Measurements from ENCODE around the gene RTF2. TPM values are rescaled to one million over a fixed set of nuclear protein-coding genes. Genes with fewer than 3 reads are reported as not detected.

Gene RTF2, protein sequence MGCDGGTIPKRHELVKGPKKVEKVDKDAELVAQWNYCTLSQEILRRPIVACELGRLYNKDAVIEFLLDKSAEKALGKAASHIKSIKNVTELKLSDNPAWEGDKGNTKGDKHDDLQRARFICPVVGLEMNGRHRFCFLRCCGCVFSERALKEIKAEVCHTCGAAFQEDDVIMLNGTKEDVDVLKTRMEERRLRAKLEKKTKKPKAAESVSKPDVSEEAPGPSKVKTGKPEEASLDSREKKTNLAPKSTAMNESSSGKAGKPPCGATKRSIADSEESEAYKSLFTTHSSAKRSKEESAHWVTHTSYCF
- 10 to 100 TPM; 89.0 to 93.0 (median 90.5) TPM for total RNA-seq
- 100 to 1,000 TPM in 1 of 3 donors, 10 to 100 TPM in 2; 95.6 to 128 (median 99.9) TPM for polyA plus RNA-seq
- long read RNA-seq, donor 1, transcript RTF2-202 (9 exons, 2,212 nt), result major isoform, 89 of 99 reads
- long read RNA-seq, donor 1, partial matches to known transcripts, result 4 of 99 reads
- long read RNA-seq, donor 1, other reads (novel, unspliced or antisense), result 3 of 99 reads
- long read RNA-seq, donor 2, transcript RTF2-202 (9 exons, 2,212 nt), result major isoform, 210 of 221 reads
- long read RNA-seq, donor 2, partial matches to known transcripts, result 2 of 221 reads
- long read RNA-seq, donor 2, other reads (novel, unspliced or antisense), result 7 of 221 reads

DNA sequence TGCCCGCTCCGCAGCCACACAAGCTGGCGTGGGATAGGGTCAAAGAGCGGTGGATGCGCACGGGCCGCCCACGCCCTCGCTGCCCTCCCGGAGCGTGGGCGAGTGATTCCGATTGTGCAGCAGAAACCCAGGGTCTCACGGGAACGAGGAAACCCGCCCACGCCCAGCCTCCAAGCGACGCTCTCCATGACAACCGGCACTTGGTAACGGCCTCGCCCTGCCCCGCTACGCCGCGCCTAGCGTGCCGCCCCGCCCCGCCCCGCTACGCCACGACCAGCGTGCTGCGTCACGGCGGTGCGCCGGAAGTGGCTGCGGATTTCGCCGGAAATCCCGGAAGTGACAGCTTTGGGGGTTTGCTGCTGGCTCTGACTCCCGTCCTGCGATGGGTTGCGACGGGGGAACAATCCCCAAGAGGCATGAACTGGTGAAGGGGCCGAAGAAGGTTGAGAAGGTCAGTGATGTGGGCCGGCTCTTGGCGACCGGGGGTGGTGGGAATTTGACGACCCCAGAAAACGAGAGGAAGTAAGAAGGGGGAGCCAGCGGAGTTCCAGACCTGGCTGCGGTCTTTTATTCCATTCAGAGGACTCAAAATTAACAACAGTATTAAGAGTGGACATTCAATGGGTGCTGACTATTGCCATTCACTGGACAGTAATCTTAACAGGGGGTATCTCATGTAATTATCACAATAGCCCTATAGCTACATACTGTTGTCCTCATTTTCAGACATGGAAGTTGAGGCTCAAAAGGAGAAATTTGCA is at the start of gene RTF2:
Gene RTF2 (plus strand): TSS at position 312 of the 761 bp plus-strand sequence. CDS start 71 bp downstream, at position 383.
- peaks cover 14% of the 10 kb centered on the region for H3K4me1 ChIP-seq
- DNase-seq (peak; percentile 95 to 97), ATAC-seq (peak; percentile 100)
- H3K4me3 ChIP-seq, result peak within 1 kb of the TSS; percentile 71
- intact Hi-C loops (cut with DNase I), result loop anchor here (2.0 to 5.0 kb wide), 3 partner anchors 61 to 78 kb away; partner anchors contain the start of genes AURKA (in 1 of the 2) and CSTF1 (in 1 of the 2)
- TF ChIP-seq, protein P1, sequence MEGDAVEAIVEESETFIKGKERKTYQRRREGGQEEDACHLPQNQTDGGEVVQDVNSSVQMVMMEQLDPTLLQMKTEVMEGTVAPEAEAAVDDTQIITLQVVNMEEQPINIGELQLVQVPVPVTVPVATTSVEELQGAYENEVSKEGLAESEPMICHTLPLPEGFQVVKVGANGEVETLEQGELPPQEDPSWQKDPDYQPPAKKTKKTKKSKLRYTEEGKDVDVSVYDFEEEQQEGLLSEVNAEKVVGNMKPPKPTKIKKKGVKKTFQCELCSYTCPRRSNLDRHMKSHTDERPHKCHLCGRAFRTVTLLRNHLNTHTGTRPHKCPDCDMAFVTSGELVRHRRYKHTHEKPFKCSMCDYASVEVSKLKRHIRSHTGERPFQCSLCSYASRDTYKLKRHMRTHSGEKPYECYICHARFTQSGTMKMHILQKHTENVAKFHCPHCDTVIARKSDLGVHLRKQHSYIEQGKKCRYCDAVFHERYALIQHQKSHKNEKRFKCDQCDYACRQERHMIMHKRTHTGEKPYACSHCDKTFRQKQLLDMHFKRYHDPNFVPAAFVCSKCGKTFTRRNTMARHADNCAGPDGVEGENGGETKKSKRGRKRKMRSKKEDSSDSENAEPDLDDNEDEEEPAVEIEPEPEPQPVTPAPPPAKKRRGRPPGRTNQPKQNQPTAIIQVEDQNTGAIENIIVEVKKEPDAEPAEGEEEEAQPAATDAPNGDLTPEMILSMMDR (IDR thresholded peaks at IDR 0.05), result no peak
- H3K27ac ChIP-seq, result peak within 1 kb of the TSS; percentile 82
- WGBS, 3 donors, result 0 to 1% (median 0%) methylated on average over 51 to 55 of the region's 55 CpGs
- H3K27me3 ChIP-seq (ENCODE audit: insufficient read depth in 3 of 3, low read length in 2 of 3), result no peaks in the 10 kb centered on the region
- no peaks in the 10 kb centered on the region for H3K9me3 ChIP-seq
- peaks cover 0 to 13% of the 10 kb centered on the region in 2 donors for H3K36me3 ChIP-seq (ENCODE audit: insufficient read depth in 1 of 2, low read depth in 1 of 2)

DNA sequence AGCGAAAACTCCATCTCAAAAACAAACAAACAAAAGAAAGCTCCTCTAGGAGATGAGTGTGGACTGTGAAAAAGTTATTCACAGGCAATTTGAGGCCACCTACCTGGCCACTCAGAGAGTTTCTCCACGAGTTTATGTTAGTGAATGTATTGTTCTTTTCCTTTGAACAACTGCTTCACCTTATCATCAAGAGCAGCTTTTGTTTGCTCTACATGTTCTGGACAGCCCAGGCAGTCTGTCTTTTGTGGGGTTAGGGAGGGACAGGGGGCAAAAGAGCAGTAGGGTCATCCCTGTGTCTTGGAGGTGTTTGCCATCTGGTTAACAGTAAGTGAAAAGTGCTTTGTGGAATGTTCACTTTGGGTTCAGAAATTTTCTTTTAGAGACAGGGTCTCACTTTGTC is 48.4 kb upstream of the RTF2 start:
- H3K36me3 ChIP-seq (ENCODE audit: insufficient read depth in 1 of 2, low read depth in 1 of 2), result no peaks in the 10 kb centered on the region
- ATAC-seq (no peak), DNase-seq (no peak)
- intact Hi-C loops (cut with DNase I), result no loop called here
- H3K27me3 ChIP-seq (ENCODE audit: insufficient read depth in 3 of 3, low read length in 2 of 3), result no peaks in the 10 kb centered on the region
- no peak overlapping the region for H3K27ac ChIP-seq
- H3K4me3 ChIP-seq, result no peak overlapping the region
- no peaks in the 10 kb centered on the region for H3K9me3 ChIP-seq
- TF ChIP-seq, protein P1 (IDR thresholded peaks at IDR 0.05), result no peak
- 89 to 93% (median 92%) methylated on average over 2 of the region's 2 CpGs for WGBS, 3 donors
- no peaks in the 10 kb centered on the region for H3K4me1 ChIP-seq

DNA sequence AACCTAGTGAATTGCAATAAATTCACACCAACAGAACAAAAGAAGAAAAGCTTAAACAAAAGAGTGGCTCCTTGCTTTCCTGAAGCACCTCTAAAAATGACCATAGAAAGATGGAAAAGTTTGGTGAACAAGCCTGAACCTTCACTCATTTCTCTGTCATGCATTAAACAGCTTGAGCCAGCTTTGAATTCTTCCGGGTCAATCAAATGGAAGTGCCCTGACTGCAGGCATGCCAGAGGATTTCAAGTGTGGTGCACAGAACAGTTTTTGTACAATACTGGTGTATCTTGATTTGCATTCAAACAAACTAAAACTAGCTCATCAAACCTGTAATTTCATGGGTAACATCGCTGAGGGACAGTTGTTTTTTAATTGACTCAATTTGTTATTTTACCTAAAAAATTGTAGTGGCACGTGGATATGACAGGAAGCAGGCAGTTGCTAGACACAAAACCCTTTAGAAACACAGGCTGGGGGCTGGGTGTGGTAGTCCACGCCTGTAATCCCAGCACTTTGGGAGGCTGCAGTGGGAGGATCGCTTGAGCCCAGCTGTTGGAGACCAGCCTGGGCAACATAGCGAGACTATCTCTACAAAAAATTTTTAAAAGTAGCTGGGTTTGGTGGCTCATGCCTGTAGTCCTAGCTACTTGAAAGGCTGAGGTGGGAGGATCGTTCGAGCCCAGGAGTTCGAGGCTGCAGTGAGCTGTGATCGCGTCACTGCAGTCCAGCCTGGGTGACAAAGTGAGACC is 47.3 kb upstream of the RTF2 start:
- ATAC-seq (no peak), DNase-seq (no peak)
- intact Hi-C loops (cut with DNase I), result no loop called here
- TF ChIP-seq, protein P1 (IDR thresholded peaks at IDR 0.05), result no peak
- H3K27me3 ChIP-seq (ENCODE audit: insufficient read depth in 3 of 3, low read length in 2 of 3), result no peaks in the 10 kb centered on the region
- no peak overlapping the region for H3K27ac ChIP-seq
- 76 to 78% (median 77%) methylated on average over 11 of the region's 11 CpGs for WGBS, 3 donors
- no peak overlapping the region for H3K4me3 ChIP-seq
- H3K4me1 ChIP-seq, result no peaks in the 10 kb centered on the region
- no peaks in the 10 kb centered on the region for H3K9me3 ChIP-seq
- H3K36me3 ChIP-seq (ENCODE audit: insufficient read depth in 1 of 2, low read depth in 1 of 2), result no peaks in the 10 kb centered on the region

DNA sequence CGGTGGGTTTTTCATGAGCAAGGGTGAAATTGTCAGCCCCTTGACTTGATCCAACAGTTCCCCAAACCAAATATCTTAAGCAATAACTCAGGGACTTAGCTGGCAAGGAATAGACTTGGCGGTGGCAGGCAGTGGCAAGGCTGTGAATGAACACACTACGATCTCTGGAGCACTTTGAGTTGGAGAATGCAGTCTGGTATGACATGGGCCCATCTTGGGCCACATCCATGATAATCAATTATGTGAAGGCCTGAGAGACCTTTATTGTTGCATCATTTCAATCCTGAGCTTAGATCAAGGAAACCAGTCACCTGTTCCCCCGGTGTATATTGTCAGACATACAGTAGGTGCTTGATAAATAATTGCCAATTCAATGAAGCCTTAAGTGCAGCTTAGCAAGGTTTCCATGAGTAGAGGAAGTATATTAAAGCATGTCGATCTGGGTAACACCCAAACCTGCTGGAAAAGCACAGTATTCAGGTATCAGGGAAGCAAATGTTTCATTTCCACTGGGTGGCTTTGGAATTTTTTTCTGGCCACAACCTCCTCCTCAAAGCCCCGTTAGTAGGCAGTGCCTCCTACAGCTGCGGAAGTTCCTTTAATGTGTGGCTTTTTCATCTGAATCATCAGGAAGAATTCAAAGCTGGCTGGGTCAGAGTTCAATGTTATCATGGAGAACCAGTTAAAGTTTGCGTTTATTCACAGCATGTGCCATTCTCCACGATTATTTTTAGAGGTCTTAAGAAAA is 46.2 kb upstream of the RTF2 start:
- H3K27ac ChIP-seq, result no peak overlapping the region
- H3K4me3 ChIP-seq, result no peak overlapping the region
- intact Hi-C loops (cut with DNase I), result no loop called here
- H3K36me3 ChIP-seq (ENCODE audit: insufficient read depth in 1 of 2, low read depth in 1 of 2), result no peaks in the 10 kb centered on the region
- 54 to 57% (median 55%) methylated on average over 9 of the region's 9 CpGs for WGBS, 3 donors
- no peaks in the 10 kb centered on the region for H3K9me3 ChIP-seq
- DNase-seq (no peak), ATAC-seq (no peak)
- H3K4me1 ChIP-seq, result no peaks in the 10 kb centered on the region
- no peaks in the 10 kb centered on the region for H3K27me3 ChIP-seq (ENCODE audit: insufficient read depth in 3 of 3, low read length in 2 of 3)
- TF ChIP-seq, protein P1 (IDR thresholded peaks at IDR 0.05), result no peak
